GM12878 (cell line): ENCODE measurements around the gene OR4K14. TPM values are rescaled to one million over a fixed set of nuclear protein-coding genes. Genes with fewer than 3 reads are reported as not detected.

Experiments
- ATAC-seq: fragments of 200-7000 bp; cut with Tn5 transposase; 3 replicates; pipeline ENCODE4 v1.9.1; 2020; ENCODE audit warnings: mild to moderate bottlenecking, moderate library complexity
- BruUV-seq: library from RNA; stranded (reverse); fragments of 400-500 nt; replicated peaks from 2 replicates; lab custom pipeline; 2021; lab: Mats Ljungman, UMichigan
- CTCF ChIA-PET: fragments of 300-600 bp; sonication (Branson Sonifier 250); formaldehyde crosslinking; extraction: SDS; loops from one replicate; lab custom pipeline; 2021; ENCODE audit warnings: inconsistent platforms; lab: Yijun Ruan, JAX
- POLR2A ChIA-PET: fragments of 350-600 bp; formaldehyde crosslinking; extraction: SDS; loops from one replicate; lab custom pipeline; 2021; ENCODE audit warnings: inconsistent platforms; lab: Charles Lee
- RAD21 ChIA-PET: fragments of 300-600 bp; sonication (Branson Sonifier 250); formaldehyde crosslinking; loops from one replicate; lab custom pipeline; 2023; ENCODE audit warnings: antibody characterized with exemption; ENCODE audit not compliant: unreplicated experiment; lab: Charles Lee
- SMC1A ChIA-PET: fragments of 300-600 bp; sonication (Branson Sonifier 250); formaldehyde crosslinking; loops from one replicate; lab custom pipeline; 2023; ENCODE audit not compliant: unreplicated experiment, uncharacterized antibody; lab: Charles Lee
- DNase-seq: peaks from one replicate; pipeline ENCODE4 v3.0.0-alpha.2; 2011; ENCODE audit warnings: low read depth, low spot score
- FAIRE-seq: peaks from 3 replicates; lab custom pipeline; 2011; peaks lifted over from hg19 to GRCh38; lab: Jason Lieb, UNC
- H2AFZ ChIP-seq: 2 replicates; pipeline ENCODE4 v1.6.0; 2011; ENCODE audit warnings: low read depth, low read length, control low read depth; ENCODE audit not compliant: control insufficient read depth
- H3K27ac ChIP-seq: 2 replicates; pipeline ENCODE4 v1.5.1; 2011; ENCODE audit warnings: control low read depth; ENCODE audit not compliant: control insufficient read depth, insufficient read depth
- H3K27me3 ChIP-seq, 2 experiments: replicated peaks in 1 of 2; 2 replicates each; pipeline versions ENCODE4 v1.6.0 to v1.6.1; 2011; ENCODE audit warnings: low read length in 1 of 2; ENCODE audit not compliant: control insufficient read depth in 2 of 2, insufficient read depth in 2 of 2
- H3K36me3 ChIP-seq, 2 experiments: 2 replicates each; pipeline ENCODE4 v1.5.1; 2011; ENCODE audit warnings: low read length in 1 of 2; ENCODE audit not compliant: control insufficient read depth in 2 of 2, insufficient read depth in 2 of 2
- H3K4me1 ChIP-seq: 2 replicates; pipeline ENCODE4 v1.6.1; 2011; ENCODE audit warnings: mild to moderate bottlenecking, low read length, moderate library complexity, mixed read lengths; ENCODE audit not compliant: control insufficient read depth, insufficient read depth
- H3K4me2 ChIP-seq: 2 replicates; pipeline ENCODE4 v1.6.0; 2011; ENCODE audit warnings: control low read depth; ENCODE audit not compliant: control insufficient read depth, insufficient read depth
- H3K4me3 ChIP-seq: fragments of 200-600 bp; sonication (generic); 2 replicates; pipeline ENCODE4 v1.5.1; 2016
- H3K79me2 ChIP-seq: 2 replicates; pipeline ENCODE4 v1.6.0; 2011; ENCODE audit warnings: low read length; ENCODE audit not compliant: control insufficient read depth, insufficient read depth
- H3K9ac ChIP-seq: 2 replicates; pipeline ENCODE4 v1.8.0; 2011; ENCODE audit warnings: low read length, control low read depth, mixed read lengths; ENCODE audit not compliant: control insufficient read depth, insufficient read depth
- H3K9me3 ChIP-seq: replicated peaks from 3 replicates; pipeline ENCODE4 v1.5.1; 2011; ENCODE audit warnings: mild to moderate bottlenecking, low read length; ENCODE audit not compliant: control insufficient read depth, insufficient read depth
- H4K20me1 ChIP-seq: 2 replicates; pipeline ENCODE4 v1.6.0; 2011; ENCODE audit not compliant: control insufficient read depth, insufficient read depth
- JUNB ChIP-seq: IDR thresholded peaks from 2 replicates; pipeline ENCODE4 v1.6.1; 2016; ENCODE audit warnings: antibody characterized with exemption, mild to moderate bottlenecking
- MYB ChIP-seq: fragments of 150-350 bp; IDR thresholded peaks from 2 replicates; pipeline ENCODE4 v1.6.1; 2014; ENCODE audit warnings: mild to moderate bottlenecking, low read depth, low read length, borderline replicate concordance
- PAX5 ChIP-seq: IDR thresholded peaks from 2 replicates; pipeline ENCODE4 v1.6.1; 2011; ENCODE audit warnings: low read depth, low read length, borderline replicate concordance
- PRDM15 ChIP-seq: fragments of 450-650 bp; formaldehyde crosslinking; IDR thresholded peaks from 2 replicates; pipeline ENCODE4 v1.4.0; 2020; ENCODE audit warnings: mild to moderate bottlenecking, moderate library complexity
- SMAD5 ChIP-seq: IDR thresholded peaks from 2 replicates; pipeline ENCODE4 v1.6.1; 2016; ENCODE audit warnings: antibody characterized with exemption, low read depth
- STAT3 ChIP-seq: IDR thresholded peaks from 2 replicates; pipeline ENCODE4 v1.6.1; 2011; ENCODE audit warnings: low read depth, low read length, improper control_type of control experiment
- TCF3 ChIP-seq: IDR thresholded peaks from 2 replicates; pipeline ENCODE4 v1.6.1; 2012; ENCODE audit warnings: low read depth, mild to moderate bottlenecking, low read length, borderline replicate concordance; ENCODE audit not compliant: insufficient read depth
- ZNF24 ChIP-seq: fragments of 450-650 bp; IDR thresholded peaks from 2 replicates; pipeline ENCODE4 v1.6.1; 2017; ENCODE audit warnings: antibody characterized with exemption, mild to moderate bottlenecking
- WGBS: methylation state at CpG from one replicate; pipeline ENCODE4 v1.1.6; 2016; ENCODE audit warnings: low lambda C conversion rate; ENCODE audit not compliant: insufficient replicate concordance, insufficient coverage; ENCODE audit errors: missing lambda C conversion rate; 5-methylcytosine and 5-hydroxymethylcytosine counted together
- in situ Hi-C: fragments of 300-500 bp; cut with MboI; formaldehyde crosslinking; loops from 9 replicates; pipeline ENCODE4 v1.14.3; 2018; ENCODE audit warnings: mixed read lengths
- intact Hi-C: fragments of 100-400 bp; cut with micrococcal nuclease; formaldehyde crosslinking; loops from one replicate; pipeline ENCODE4 v1.14.2; 2022; ENCODE audit not compliant: unreplicated experiment
- polyA plus RNA-seq, 11 experiments: library from polyadenylated mRNA; depleted of rRNA in 4 of 11; unstranded in 6 of 11; stranded (reverse) in 5 of 11; fragments of >200 nt; fragmentation: Nextera tagmentation in 4 of 11; fragmentation: Illumina TruSeq in 1 of 11; extraction: Ambion mirVana in 4 of 11; extraction: Trizol in 1 of 11; gene quantifications; 1 replicate in 1 of 11; 2 replicates in 10 of 11; pipeline versions ENCODE4 v1.2.1 to v1.2.3, GENCODE V29; 2011 to 2016; ENCODE audit warnings: inconsistent platforms in 2 of 11, missing spikeins in 2 of 11, low read depth in 1 of 11
- total RNA-seq, 4 experiments: library from RNA; depleted of rRNA in 3 of 4; stranded (reverse); fragments of >200 nt in 3 of 4; fragmentation: Illumina TruSeq in 1 of 4; extraction: Trizol in 1 of 4; gene quantifications; 2 replicates each; pipeline versions ENCODE4 v1.2.1 to v1.2.3, GENCODE V29; 2013 to 2021

OR4K14 gene
- total and polyA plus RNA-seq, 10 of the 15 experiments (the other 5 are each of a cell fraction or from before 2014, with no cell fraction given) = not detected

GRCh38 chr14:20035449-20035848, 16.3 kb upstream of the OR4K14 start:
- SMC1A ChIA-PET = no interaction called here

More at GRCh38 chr14:20035449-20035848, 16.3 kb upstream of the OR4K14 start:
- Histone ChIP-seq H3K4me3 (no peak overlapping the region), H4K20me1 (no peaks in the 10 kb centered on the region), H3K9ac (no peak overlapping the region), H3K79me2 (no peaks in the 10 kb centered on the region), H3K4me2 (no peak overlapping the region), H3K27ac (no peak overlapping the region), H3K4me1 (no peaks in the 10 kb centered on the region), H3K27me3 (no peaks in the 10 kb centered on the region), H3K36me3 (no peaks in the 10 kb centered on the region), H3K9me3 (no peaks in the 10 kb centered on the region)
- WGBS = 36% methylated on average over 3 of the region's 3 CpGs
- DNase-seq (no peak), FAIRE-seq (no peak), ATAC-seq (no peak; the same call in 2 of the 3 replicates)
- POLR2A ChIA-PET = no interaction called here
- RAD21 ChIA-PET = no interaction called here
- in situ Hi-C loops (no loop called here), intact Hi-C loops (no loop called here)
- CTCF ChIA-PET = interaction anchor here (0.5 kb wide), 1 partner anchor 36 kb away, joined by 3 read pairs; no protein-coding TSS in a partner anchor
- TF ChIP-seq STAT3 = no peak
- no peak for TF ChIP-seq SMAD5
- peak; percentile 53; the same call in 1 of the 2 replicates for TF ChIP-seq ZNF24
- no peak for TF ChIP-seq JUNB
- no peak for TF ChIP-seq TCF3
- TF ChIP-seq MYB = no peak
- TF ChIP-seq PRDM15 = no peak
- no peak for TF ChIP-seq PAX5
- TF ChIP-seq, all 136 proteins: peak for 1
- BruUV-seq = no TSS peak
- no peak overlapping the region for H2AFZ ChIP-seq
